NCI-H526 treated with DMSO at 0.1 percent for 48 hours (cell line): ENCODE data around the gene SPATA2L.
"Not testable (repeated sequence)": the region's sequence is repeated elsewhere in the genome, so short reads cannot be mapped to it uniquely, and the experiment has no call there.

Source experiments
- DNase-seq: peaks from one replicate; lab custom pipeline; 2025; lab: John Stamatoyannopoulos, UW

SPATA2L gene

GRCh38 chr16:89706518-89707260 lies 5.2 kb upstream of the SPATA2L start:
- DNase-seq, result no peak

- DNase-seq, result no peak
These were observed 3.5 kb upstream of the SPATA2L start for GRCh38 chr16:89705006-89705405.

GRCh38 chr16:89704281-89704680 lies 2.8 kb upstream of the SPATA2L start:
- DNase-seq, result no peak

- DNase-seq, result no peak
These were observed 668 bp downstream of the SPATA2L start for GRCh38 chr16:89700649-89701424.

- DNase-seq, result peak; percentile 91
These were observed 1.3 kb downstream of the SPATA2L start for GRCh38 chr16:89700100-89700648.

- not testable (repeated sequence) for DNase-seq
These were observed 1.8 kb downstream of the SPATA2L start for GRCh38 chr16:89699629-89700099.

- DNase-seq, result not testable (repeated sequence)
These were observed 2.8 kb downstream of the SPATA2L start for GRCh38 chr16:89698717-89699116.

- DNase-seq, result no peak
These were observed 3.7 kb downstream of the SPATA2L start for GRCh38 chr16:89697616-89698331.

- no peak for DNase-seq
These were observed 4.3 kb downstream of the SPATA2L start for GRCh38 chr16:89697161-89697615.

GRCh38 chr16:89696670-89697128 lies 4.8 kb downstream of the SPATA2L start:
- no peak for DNase-seq

GRCh38 chr16:89695875-89696669 lies 5.4 kb downstream of the SPATA2L start:
- no peak for DNase-seq

- no peak for DNase-seq
These were observed 6.2 kb downstream of the SPATA2L start for GRCh38 chr16:89695086-89695874.

- not testable (repeated sequence) for DNase-seq
These were observed 6.8 kb downstream of the SPATA2L start for GRCh38 chr16:89694784-89695085.

- DNase-seq, result no peak
These were observed 7.3 kb downstream of the SPATA2L start for GRCh38 chr16:89693931-89694783.

- no peak for DNase-seq
These were observed 8.2 kb downstream of the SPATA2L start for GRCh38 chr16:89693289-89693731.

- no peak for DNase-seq
These were observed 9.4 kb downstream of the SPATA2L start for GRCh38 chr16:89691986-89692569.

GRCh38 chr16:89691231-89691985 lies 10.1 kb downstream of the SPATA2L start:
- no peak for DNase-seq

GRCh38 chr16:89690392-89690901 lies 11.1 kb downstream of the SPATA2L start:
- no peak for DNase-seq
